IMR-90 (cell line): ENCODE data around the gene NATD1.
"Not testable (repeated sequence)": the region's sequence is repeated elsewhere in the genome, so short reads cannot be mapped to it uniquely, and the experiment has no call there.

ENCODE experiments used
- CEBPB ChIP-seq: IDR thresholded peaks from 2 replicates; pipeline ENCODE4 v1.6.1; 2012; ENCODE audit warnings: low read depth, low read length, improper control_type of control experiment
- CTCF ChIP-seq: conservative IDR thresholded peaks from 2 replicates; pipeline ENCODE4 v1.5.1; 2012; ENCODE audit warnings: mild to moderate bottlenecking, low read depth, low read length, improper control_type of control experiment
- ELK1 ChIP-seq: fragments of 150-350 bp; IDR thresholded peaks from 2 replicates; pipeline ENCODE4 v1.6.1; 2016; ENCODE audit warnings: low read depth, mild to moderate bottlenecking, low read length, moderate library complexity, borderline replicate concordance
- MXI1 ChIP-seq: IDR thresholded peaks from 2 replicates; pipeline ENCODE4 v1.6.1; 2012; ENCODE audit warnings: low read depth, mild to moderate bottlenecking, low read length, moderate library complexity, borderline replicate concordance
- POLR2A ChIP-seq: IDR thresholded peaks from 2 replicates; pipeline ENCODE4 v1.6.1; 2012; ENCODE audit warnings: mild to moderate bottlenecking, low read depth, low read length

GRCh38 chr17:21192414-21192813 lies 60.8 kb downstream of the NATD1 start:
- not testable (repeated sequence) for TF ChIP-seq CTCF, MXI1, POLR2A, ELK1, CEBPB
